HuH-7 (cell line): Measurements from ENCODE around the gene ADCY3.

Experiments used
- DNase-seq: peaks from one replicate; pipeline ENCODE4 v3.0.0; 2011; ENCODE audit warnings: low spot score

Gene ADCY3

GRCh38 chr2:24874035-24874434, 46.0 kb downstream of the ADCY3 start:
- DNase-seq, result no peak

GRCh38 chr2:24873619-24874018, 46.4 kb downstream of the ADCY3 start:
- no peak for DNase-seq

- no peak for DNase-seq
These were observed 47.5 kb downstream of the ADCY3 start for GRCh38 chr2:24872344-24873115.

GRCh38 chr2:24871852-24872333, 48.1 kb downstream of the ADCY3 start:
- no peak for DNase-seq

- DNase-seq, result no peak
These were observed 48.9 kb downstream of the ADCY3 start for GRCh38 chr2:24870891-24871705.

GRCh38 chr2:24870440-24870839, 49.6 kb downstream of the ADCY3 start:
- no peak for DNase-seq

- no peak for DNase-seq
These were observed 53.1 kb downstream of the ADCY3 start for GRCh38 chr2:24866946-24867345.

GRCh38 chr2:24863641-24864040, 56.4 kb downstream of the ADCY3 start:
- DNase-seq, result no peak

GRCh38 chr2:24861500-24861899, 58.5 kb downstream of the ADCY3 start:
- no peak for DNase-seq

GRCh38 chr2:24860631-24861030, 59.4 kb downstream of the ADCY3 start:
- no peak for DNase-seq

GRCh38 chr2:24859968-24860600, 60.0 kb downstream of the ADCY3 start:
- no peak for DNase-seq

- DNase-seq, result no peak
These were observed 61.0 kb downstream of the ADCY3 start for GRCh38 chr2:24858996-24859395.

- DNase-seq, result no peak
These were observed 62.3 kb downstream of the ADCY3 start for GRCh38 chr2:24857746-24858145.

GRCh38 chr2:24856791-24857211, 63.2 kb downstream of the ADCY3 start:
- DNase-seq, result no peak

GRCh38 chr2:24855726-24856125, 64.3 kb downstream of the ADCY3 start:
- DNase-seq, result no peak

- no peak for DNase-seq
These were observed 64.9 kb downstream of the ADCY3 start for GRCh38 chr2:24855022-24855622.

GRCh38 chr2:24853996-24854395, 66.0 kb downstream of the ADCY3 start:
- no peak for DNase-seq

GRCh38 chr2:24853046-24853445, 67.0 kb downstream of the ADCY3 start:
- DNase-seq, result no peak

GRCh38 chr2:24852431-24853020, 67.5 kb downstream of the ADCY3 start:
- DNase-seq, result no peak

- no peak for DNase-seq
These were observed 68.0 kb downstream of the ADCY3 start for GRCh38 chr2:24852026-24852425.

- DNase-seq, result no peak
These were observed 69.1 kb downstream of the ADCY3 start for GRCh38 chr2:24850944-24851343.

GRCh38 chr2:24845691-24846090, 74.3 kb downstream of the ADCY3 start:
- no peak for DNase-seq
